HUES48 (cell line): ENCODE results near the gene TMBIM1.

Source experiments
- H3K27ac ChIP-seq: one replicate; pipeline ENCODE4 v1.7.0; 2013; ENCODE audit warnings: low read depth, low read length, inconsistent platforms
- H3K27me3 ChIP-seq: 2 replicates; pipeline ENCODE4 v1.6.1; 2013; ENCODE audit warnings: mild to moderate bottlenecking, low read length; ENCODE audit not compliant: control insufficient read depth, insufficient read depth
- H3K36me3 ChIP-seq: 2 replicates; pipeline ENCODE4 v1.6.1; 2013; ENCODE audit warnings: low read length; ENCODE audit not compliant: control insufficient read depth, insufficient read depth
- H3K4me1 ChIP-seq: 2 replicates; pipeline ENCODE4 v1.6.1; 2013; ENCODE audit warnings: mild to moderate bottlenecking, low read length; ENCODE audit not compliant: control insufficient read depth, insufficient read depth
- H3K4me3 ChIP-seq: 2 replicates; pipeline ENCODE4 v1.5.1; 2013; ENCODE audit warnings: mild to moderate bottlenecking, low read depth, low read length
- H3K9ac ChIP-seq: 2 replicates; pipeline ENCODE4 v1.6.1; 2013; ENCODE audit warnings: mild to moderate bottlenecking, low read depth, low read length, moderate library complexity
- H3K9me3 ChIP-seq: 2 replicates; pipeline ENCODE4 v1.6.1; 2013; ENCODE audit warnings: low read length; ENCODE audit not compliant: control insufficient read depth, insufficient read depth

Gene TMBIM1

DNA sequence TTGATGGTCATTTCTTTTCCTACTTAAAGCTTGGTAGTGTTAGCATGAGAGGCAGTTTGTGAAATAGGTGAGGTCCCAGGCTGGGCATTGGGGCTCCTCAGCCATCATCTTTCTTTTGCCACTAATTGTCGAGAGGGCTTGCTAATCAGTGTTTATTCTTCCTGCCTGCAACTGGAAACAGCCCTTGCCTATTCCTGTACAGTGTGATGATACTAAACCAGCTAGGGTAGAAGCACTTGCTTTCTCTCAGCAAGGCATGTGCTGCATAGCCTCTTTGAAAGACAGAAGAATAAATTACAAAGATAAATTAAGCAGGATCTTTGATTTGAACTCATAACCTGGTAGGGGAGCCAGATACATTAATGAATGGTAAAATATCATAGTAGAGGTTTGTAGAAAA lies 48.1 kb downstream of the TMBIM1 start:
- Histone ChIP-seq H3K4me1 (no peaks in the 10 kb centered on the region), H3K9me3 (no peaks in the 10 kb centered on the region), H3K9ac (no peak overlapping the region), H3K36me3 (peaks cover 93% of the 10 kb centered on the region), H3K4me3 (no peak overlapping the region), H3K27me3 (no peaks in the 10 kb centered on the region), H3K27ac (no peak overlapping the region)

DNA sequence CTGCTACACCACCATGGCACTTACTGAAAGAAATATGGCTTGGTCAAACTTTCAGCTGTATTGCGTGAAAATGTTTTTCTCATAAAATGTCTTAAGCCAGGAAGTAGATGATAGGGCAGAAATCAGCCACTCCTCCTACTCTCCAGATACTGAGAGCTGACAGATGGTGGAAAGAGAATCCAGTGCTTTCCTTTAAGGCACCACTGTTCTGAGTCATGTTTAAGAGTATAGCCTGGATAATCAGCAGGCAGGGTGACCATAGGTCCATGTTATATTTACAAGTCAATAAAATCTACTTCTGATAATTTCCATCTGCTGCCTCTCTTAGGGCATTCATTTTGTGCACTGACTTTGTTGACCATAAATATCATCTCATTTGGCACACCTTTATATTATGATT lies 53.4 kb downstream of the TMBIM1 start:
- Histone ChIP-seq H3K36me3 (peaks cover 98% of the 10 kb centered on the region), H3K27ac (no peak overlapping the region)

DNA sequence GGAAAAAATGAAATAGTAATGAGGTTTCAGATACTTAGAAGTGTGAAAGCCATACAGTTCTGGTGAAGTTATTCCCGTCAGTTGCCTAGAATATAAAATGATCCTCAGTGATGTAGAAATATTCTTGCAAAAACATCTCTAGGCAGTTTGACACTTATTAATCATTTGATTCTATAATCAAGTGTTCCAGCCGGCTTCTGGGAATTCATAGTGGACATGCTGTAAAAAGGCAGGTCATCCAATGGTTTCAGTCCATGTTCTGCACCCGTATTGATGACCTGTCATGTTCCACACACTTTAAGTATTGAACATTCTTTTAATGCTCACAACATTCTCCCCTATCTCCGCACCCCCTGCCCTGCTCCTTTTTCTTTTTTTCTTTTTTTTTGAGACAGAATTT lies 55.5 kb downstream of the TMBIM1 start:
- Histone ChIP-seq H3K4me1 (no peaks in the 10 kb centered on the region), H3K36me3 (peaks cover 94% of the 10 kb centered on the region), H3K27ac (no peak overlapping the region), H3K9me3 (no peaks in the 10 kb centered on the region), H3K4me3 (no peak overlapping the region), H3K9ac (no peak overlapping the region), H3K27me3 (no peaks in the 10 kb centered on the region)

More for the DNA sequence above, 53.4 kb downstream of the TMBIM1 start:
- Histone ChIP-seq H3K27me3 (no peaks in the 10 kb centered on the region), H3K4me3 (no peak overlapping the region), H3K4me1 (no peaks in the 10 kb centered on the region), H3K9me3 (no peaks in the 10 kb centered on the region), H3K9ac (no peak overlapping the region)

DNA sequence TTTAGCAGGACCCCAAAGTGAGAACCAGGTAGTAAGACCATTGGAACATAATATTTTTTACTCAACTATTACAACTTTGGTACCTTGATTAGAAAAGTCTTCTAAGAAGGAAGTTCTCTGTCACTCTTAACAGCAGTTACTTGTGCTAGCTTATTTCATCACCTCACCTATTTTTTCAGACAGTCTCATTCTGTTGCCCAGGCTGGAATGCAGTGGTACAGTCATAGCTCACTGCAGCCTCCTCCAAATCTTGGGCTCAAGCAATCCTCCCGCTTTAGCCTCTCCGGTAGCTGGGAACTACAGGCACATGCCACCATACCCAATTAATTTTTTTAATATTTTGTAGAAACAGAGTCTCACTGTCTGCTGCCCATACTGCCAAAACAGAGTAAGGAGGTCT lies 57.3 kb downstream of the TMBIM1 start:
- Histone ChIP-seq H3K9ac (no peak overlapping the region), H3K27me3 (no peaks in the 10 kb centered on the region), H3K27ac (no peak overlapping the region), H3K36me3 (peaks cover 96% of the 10 kb centered on the region), H3K9me3 (no peaks in the 10 kb centered on the region), H3K4me1 (no peaks in the 10 kb centered on the region), H3K4me3 (no peak overlapping the region)

DNA sequence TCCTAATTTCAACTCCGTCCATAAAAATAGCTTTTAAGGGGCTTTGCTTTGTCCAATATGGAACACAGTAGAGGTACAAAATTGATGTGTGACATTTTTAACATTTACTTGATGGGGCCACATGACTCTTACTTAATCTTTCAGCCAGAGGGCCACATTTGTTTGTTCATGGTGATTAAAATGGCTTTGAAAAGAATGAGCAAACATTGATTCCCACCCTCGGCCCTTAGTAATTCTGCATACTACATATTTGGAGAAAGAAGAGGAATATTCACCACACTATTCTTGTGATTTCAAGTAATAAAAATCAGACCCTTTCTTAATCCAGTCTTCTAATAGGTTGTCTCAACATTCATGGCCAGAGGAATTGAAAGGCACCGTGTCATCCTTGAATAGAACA lies 57.8 kb downstream of the TMBIM1 start:
- no peaks in the 10 kb centered on the region for H3K9me3 ChIP-seq
- no peak overlapping the region for H3K9ac ChIP-seq
- no peak overlapping the region for H3K4me3 ChIP-seq
- no peaks in the 10 kb centered on the region for H3K4me1 ChIP-seq
- no peaks in the 10 kb centered on the region for H3K27me3 ChIP-seq
- no peak overlapping the region for H3K27ac ChIP-seq
- peaks cover 96% of the 10 kb centered on the region for H3K36me3 ChIP-seq

DNA sequence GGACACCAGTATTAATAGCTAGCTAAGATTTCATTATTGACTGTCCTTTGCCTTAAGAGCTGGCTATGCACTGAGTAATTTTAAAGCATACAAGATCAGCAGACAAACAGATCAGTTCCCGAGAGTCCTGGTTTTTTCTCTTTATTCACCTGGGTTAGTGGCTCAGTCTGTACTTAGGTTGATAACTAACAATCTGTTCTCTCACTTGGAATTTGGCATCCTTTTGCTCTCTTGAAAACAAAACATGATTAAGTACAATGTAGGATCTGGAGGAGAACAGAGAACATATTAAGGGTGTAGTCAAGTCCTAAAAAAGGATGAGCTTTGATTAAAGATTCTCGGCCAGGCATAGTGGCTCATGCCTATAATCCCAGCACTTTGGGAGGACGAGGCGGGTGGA lies 58.8 kb downstream of the TMBIM1 start:
- H3K36me3 ChIP-seq = peaks cover 96% of the 10 kb centered on the region
- H3K9me3 ChIP-seq = no peaks in the 10 kb centered on the region
- H3K4me1 ChIP-seq = no peaks in the 10 kb centered on the region
- H3K9ac ChIP-seq = no peak overlapping the region
- H3K4me3 ChIP-seq = no peak overlapping the region
- no peaks in the 10 kb centered on the region for H3K27me3 ChIP-seq
- H3K27ac ChIP-seq = no peak overlapping the region

DNA sequence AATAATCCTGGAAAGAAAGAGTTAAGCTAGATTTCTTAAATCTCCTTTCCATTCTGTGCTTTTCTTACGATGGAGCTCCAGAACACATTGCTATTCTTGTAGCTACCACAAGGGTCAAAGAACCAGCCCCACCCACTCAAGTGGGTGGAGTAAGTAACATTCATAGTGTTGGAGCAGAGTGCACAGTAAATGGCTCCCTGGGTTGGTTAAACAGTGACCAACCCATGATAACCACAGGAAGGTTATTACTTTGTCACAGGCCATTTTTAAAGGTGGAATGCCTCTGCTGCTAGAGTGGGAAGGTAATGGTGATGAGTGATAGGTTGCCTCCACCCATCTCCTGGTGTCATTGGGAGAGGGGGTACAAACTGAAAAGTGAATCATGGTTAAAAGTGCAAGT lies 61.4 kb downstream of the TMBIM1 start:
- no peak overlapping the region for H3K9ac ChIP-seq
- H3K27me3 ChIP-seq = no peaks in the 10 kb centered on the region
- H3K27ac ChIP-seq = no peak overlapping the region
- H3K4me1 ChIP-seq = no peaks in the 10 kb centered on the region
- H3K9me3 ChIP-seq = no peaks in the 10 kb centered on the region
- no peak overlapping the region for H3K4me3 ChIP-seq
- peaks cover 90% of the 10 kb centered on the region for H3K36me3 ChIP-seq

DNA sequence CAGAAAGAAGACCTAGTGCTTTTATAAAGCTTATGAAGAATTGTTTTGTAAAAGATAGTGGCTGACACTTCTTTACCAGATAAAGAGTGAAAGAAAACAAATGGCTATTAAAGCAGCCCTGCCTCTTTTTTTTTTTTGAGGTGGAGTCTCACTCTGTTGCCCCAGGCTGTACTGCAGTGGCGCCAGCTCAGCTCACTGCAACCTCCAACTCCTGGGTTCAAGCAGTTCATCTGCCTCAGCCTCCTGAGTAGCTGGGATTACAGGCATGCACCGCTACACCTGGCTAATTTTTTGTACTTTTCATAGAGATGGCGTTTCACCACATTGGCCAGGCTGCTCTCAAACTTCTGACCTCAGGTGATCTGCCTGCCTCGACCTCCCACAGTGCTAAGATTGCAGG lies 62.5 kb downstream of the TMBIM1 start:
- no peaks in the 10 kb centered on the region for H3K4me1 ChIP-seq
- no peaks in the 10 kb centered on the region for H3K27me3 ChIP-seq
- H3K27ac ChIP-seq = no peak overlapping the region
- H3K4me3 ChIP-seq = no peak overlapping the region
- peaks cover 90% of the 10 kb centered on the region for H3K36me3 ChIP-seq
- no peak overlapping the region for H3K9ac ChIP-seq
- no peaks in the 10 kb centered on the region for H3K9me3 ChIP-seq

DNA sequence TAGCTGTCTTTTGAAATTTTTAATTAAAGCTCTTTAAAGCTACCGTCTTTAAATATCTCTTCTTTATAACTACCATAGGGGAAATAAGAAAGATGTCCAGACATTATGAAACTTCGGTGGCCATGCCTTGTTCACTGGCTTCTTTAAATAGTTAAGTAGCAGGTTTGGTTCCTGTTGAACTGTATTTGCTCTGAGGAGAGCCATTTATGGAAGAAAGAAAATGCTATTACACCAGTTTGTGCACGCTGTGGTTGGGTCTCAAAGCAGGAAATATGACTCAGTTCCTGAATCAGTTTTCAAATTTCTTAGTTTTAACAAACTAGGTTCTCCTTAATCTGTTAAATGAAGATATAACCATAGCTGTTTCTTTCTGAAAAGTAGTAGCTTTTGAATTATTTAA lies 63.1 kb downstream of the TMBIM1 start:
- H3K4me1 ChIP-seq = no peaks in the 10 kb centered on the region
- H3K27me3 ChIP-seq = no peaks in the 10 kb centered on the region
- peaks cover 90% of the 10 kb centered on the region for H3K36me3 ChIP-seq
- no peak overlapping the region for H3K4me3 ChIP-seq
- no peak overlapping the region for H3K27ac ChIP-seq
- H3K9ac ChIP-seq = no peak overlapping the region
- no peaks in the 10 kb centered on the region for H3K9me3 ChIP-seq

DNA sequence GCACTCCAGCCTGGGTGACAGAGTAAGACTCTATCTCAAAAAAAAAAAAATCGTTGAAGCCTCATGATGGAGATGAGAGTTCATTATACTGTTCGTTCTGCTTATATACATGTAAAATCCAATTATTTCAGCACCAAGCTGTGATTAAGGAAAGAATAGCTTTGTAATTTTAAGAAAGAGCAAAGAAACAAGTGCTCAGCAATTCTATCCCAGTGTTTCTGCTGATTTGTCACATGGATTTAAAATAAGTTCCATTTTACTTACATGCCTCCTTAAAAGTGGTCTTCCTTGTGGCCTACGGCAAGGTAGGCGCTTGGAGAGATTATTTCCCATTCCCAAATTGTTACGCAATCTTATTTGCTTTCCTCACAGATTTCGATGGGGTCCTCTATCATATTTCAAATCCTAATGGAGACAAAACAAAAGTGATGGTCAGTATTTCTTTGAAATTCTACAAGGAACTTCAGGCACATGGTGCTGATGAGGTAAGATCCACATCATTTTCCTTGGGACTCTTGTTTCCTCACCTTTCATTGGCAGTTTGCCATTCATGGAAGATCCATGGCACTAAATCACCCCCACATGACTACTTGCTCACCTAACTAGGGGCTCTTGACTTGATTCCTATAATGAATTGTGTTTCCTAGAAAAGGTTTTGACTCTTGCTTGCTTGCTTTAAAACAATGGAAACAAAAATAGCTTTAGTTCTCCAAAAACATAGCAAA lies 63.8 kb downstream of the TMBIM1 start:
- Histone ChIP-seq H3K36me3 (peaks cover 91% of the 10 kb centered on the region), H3K27me3 (no peaks in the 10 kb centered on the region), H3K9ac (no peak overlapping the region), H3K4me1 (no peaks in the 10 kb centered on the region), H3K9me3 (no peaks in the 10 kb centered on the region), H3K27ac (no peak overlapping the region), H3K4me3 (no peak overlapping the region)

DNA sequence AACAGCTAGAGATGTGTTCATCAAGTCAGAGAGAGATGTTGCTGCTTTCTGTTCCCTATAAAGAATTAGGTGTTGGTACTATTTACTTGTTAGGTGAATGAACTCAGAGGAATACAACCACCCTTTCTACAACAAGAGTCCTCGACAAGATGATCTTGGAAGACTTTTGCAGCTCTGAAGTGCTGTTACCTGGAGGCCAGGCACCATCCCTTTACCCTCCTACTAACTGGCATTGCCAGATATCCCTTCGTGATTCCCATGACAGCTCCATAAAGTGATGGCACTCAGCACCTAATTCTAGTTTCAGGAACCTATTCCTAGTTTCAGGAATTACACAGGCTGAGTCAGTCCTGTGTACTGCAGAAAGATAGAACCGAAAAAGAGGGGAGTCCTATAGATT lies 65.4 kb downstream of the TMBIM1 start:
- Histone ChIP-seq H3K27me3 (no peaks in the 10 kb centered on the region), H3K4me3 (no peak overlapping the region), H3K4me1 (no peaks in the 10 kb centered on the region), H3K27ac (no peak overlapping the region), H3K9ac (no peak overlapping the region), H3K36me3 (peaks cover 89% of the 10 kb centered on the region), H3K9me3 (no peaks in the 10 kb centered on the region)
